ENCODE measurements around the gene IL4I1.

IL4I1 gene

GRCh38 chr19:49877879-49878743 is 18.6 kb downstream of the IL4I1 start:
- peak; percentile 99 for DNase-seq

GRCh38 chr19:49877020-49877878 is 19.4 kb downstream of the IL4I1 start, which contains the start of the genes AKT1S1 and TBC1D17:
Gene AKT1S1, minus strand, starts transcription at chr19:49877355. Its CDS starts 4,060 bp downstream, at chr19:49873295.
Gene TBC1D17, plus strand, starts transcription at chr19:49877702. Its CDS starts 22 bp downstream, at chr19:49877724.
- DNase-seq = peak; percentile 100

DNA sequence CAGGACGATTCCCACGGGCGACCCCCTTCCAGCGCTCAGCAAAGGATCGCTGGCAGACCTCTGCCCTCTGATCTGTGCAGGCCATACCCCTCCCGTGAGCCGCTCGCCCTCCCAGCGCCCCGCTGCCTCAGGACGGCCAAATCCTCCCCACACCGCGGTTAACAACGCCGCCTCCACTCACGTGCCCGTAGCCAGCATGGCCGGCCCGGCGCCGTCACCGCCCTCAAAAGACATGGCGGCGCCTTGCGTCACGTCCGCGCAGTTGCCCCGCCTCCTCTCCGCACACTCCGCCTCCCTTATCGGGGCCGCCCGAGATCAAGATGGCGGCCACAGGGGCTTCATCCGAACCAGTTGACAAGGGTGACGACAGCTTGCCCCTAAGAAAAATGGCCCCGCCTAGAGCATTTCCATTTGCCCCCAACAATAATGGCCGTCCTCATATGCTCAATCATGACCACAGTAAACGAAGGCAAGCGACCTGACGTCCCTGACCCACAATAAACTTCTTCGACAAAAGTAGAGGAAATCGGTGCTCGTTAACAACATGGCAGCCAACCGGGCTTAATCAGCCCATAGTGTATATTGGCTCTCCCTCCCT is 20.2 kb downstream of the IL4I1 start:
- DNase-seq = peak; percentile 99

DNA sequence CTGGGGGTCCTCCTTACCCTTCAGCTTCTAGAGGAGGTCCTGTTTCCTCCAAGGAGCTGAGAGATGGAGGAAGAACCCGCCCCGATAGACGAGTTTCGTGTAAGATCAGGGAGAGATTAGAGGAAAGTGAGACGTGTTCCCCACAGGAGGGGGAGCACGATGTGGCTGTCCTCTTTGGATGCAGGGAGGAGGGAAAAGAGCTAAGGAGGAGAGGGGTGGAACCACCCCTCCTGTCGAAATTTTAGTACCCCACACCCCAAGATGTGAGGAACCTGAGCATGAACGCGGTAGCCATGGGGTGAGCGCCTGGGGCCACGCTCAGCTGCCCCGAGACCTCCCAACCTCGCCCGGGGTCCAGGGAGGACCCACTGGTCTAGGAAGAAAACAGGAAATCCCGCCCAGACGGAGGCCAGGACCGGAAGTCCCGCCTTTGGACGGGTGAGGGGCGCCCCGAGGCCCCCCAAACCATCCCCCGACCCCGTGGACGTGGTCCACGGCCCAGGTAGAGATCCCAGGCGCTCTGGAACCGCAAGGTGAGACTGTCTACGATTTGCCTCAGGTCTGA is 20.7 kb downstream of the IL4I1 start:
- peak; percentile 81 for DNase-seq

- no peak for DNase-seq
Measured at GRCh38 chr19:49875177-49875576, 21.5 kb downstream of the IL4I1 start.

- peak; percentile 0 for DNase-seq
Measured at GRCh38 chr19:49874503-49875157, 22.1 kb downstream of the IL4I1 start.

- DNase-seq = no peak
Measured at GRCh38 chr19:49873834-49874233, 22.9 kb downstream of the IL4I1 start.

DNA sequence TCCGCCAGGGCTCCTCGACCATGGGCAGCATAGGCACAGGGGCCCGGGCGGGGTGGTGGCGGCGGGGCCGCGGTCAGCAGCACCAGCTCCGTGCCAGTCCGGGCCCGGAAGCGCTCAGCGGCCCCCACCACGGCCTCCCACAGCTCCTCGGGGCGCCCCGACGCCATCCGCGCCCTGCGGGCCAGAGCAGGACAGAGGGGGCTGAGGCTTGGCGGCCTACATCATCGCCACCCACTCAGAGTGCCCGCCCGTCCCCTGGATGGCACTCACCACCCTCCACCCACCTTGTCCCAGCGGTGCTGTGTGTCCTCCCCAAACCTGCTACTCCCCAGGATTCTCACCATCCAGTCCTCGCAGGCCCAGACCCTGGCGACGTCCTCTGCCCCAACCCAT is 23.6 kb downstream of the IL4I1 start:
- no peak for DNase-seq

DNA sequence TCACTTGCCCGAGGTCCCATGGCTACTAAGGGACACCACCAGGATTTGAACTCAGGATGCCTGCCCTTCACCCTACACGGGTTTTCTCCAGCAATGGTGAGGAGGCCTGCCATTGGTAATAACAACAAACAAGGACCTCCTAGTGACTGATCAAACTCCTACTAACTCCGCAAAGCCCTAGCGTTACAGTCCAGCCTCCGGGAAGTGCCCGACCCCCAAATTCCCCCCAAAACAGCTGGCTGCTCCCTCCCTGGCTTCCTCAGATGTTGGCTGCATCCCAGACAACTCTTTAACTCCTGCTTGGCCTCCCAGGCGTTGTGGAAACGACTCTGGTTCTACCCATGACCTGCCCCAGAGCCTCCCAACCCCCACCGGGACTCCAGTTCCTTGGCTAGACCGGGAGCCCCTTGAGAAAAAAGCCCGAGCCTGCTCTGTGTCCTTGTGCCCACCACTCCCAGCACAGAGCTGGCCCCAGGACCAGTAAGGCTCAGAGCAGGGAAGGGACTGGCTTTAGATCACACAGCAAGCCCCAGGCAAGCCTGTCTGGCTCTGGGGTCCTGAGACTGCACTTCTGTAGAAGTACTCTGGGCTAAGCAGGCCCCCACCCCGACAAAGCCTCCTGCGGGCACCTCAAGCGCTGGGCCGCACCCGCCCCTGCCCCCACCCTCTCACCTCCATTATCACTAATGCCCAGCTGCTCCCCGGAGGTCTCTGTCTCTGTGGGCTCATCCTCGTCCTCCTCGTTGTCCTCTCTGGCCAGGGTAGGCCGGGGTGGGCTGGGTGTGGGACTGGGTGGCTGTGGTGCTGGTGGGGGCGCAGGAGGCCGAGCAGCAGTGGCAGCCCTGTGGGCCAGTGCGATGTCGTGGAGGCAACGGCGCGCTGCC is 24.2 kb downstream of the IL4I1 start:
- DNase-seq = no peak

GRCh38 chr19:49871349-49871985 is 25.2 kb downstream of the IL4I1 start:
- DNase-seq = no peak

GRCh38 chr19:49870309-49870901 is 26.3 kb downstream of the IL4I1 start:
- no peak for DNase-seq

- peak; percentile 100 for DNase-seq
Measured at GRCh38 chr19:49869484-49870308, 27.0 kb downstream of the IL4I1 start.

DNA sequence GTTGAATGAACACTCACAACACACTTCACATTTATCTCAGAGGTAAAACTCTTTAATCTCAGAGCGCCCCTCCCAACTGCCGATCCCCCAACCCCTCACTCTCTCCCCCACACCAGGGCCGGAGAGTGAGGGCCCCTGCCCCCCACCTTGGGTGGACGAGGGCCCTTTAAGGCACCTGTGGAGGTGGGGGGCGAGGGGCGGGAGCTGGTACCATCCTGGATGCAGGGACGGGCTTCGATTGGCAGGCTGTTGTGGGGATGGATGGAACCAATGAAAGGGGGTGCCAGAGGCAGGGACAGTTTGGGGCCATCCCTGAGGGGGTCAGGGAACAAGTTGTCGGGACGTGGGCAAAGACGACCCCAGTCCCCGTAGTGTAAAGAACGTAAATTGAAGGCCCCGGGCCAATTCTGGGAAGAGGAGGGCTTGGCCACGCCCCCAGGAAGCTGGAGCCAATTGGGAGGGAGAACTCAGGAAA is 27.6 kb downstream of the IL4I1 start:
- DNase-seq = no peak

- DNase-seq = peak; percentile 97
Measured at GRCh38 chr19:49866933-49867782, 29.5 kb downstream of the IL4I1 start, which contains the start of gene PNKP. Gene PNKP, minus strand, starts transcription at chr19:49867576. Its CDS starts 372 bp downstream, at chr19:49867204.

DNA sequence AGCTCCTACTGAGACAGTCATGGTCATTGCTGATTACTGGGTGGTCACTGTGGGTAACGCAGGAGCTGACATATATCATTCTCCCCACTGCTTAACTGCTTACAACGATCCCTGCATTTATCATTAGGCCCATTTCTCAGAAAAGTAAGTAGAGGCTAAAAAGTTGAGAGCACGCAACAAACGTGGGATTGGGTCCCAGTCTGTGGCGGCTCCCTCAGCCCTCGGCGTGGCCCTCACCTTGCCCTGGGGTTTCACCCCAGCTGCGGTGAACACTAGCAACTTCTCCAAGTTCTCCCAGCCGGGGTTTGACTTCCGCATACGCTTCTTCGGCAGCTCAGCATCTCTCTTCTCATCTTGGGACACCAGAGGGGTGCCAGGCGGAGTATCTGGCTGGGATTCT is 31.8 kb downstream of the IL4I1 start:
- DNase-seq = no peak

DNA sequence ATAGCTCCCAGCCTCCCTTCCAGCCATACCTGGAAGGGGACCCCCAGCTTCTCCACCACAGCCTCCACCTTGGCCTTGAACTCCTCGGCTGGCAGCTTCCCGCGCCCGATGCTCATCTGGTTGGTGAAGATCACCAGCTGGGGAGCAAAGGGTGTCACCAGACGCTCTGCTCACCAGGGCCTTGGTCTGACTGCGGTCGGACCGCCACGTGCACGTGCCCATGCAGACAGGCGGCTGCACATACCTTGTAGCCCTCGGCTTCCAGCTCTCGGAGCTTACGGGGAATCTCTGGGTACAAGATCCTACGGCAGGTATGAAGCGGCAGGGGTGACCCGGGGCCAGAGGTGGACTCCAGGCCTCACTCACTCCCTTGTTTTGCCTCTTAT is 32.8 kb downstream of the IL4I1 start:
- no peak for DNase-seq

DNA sequence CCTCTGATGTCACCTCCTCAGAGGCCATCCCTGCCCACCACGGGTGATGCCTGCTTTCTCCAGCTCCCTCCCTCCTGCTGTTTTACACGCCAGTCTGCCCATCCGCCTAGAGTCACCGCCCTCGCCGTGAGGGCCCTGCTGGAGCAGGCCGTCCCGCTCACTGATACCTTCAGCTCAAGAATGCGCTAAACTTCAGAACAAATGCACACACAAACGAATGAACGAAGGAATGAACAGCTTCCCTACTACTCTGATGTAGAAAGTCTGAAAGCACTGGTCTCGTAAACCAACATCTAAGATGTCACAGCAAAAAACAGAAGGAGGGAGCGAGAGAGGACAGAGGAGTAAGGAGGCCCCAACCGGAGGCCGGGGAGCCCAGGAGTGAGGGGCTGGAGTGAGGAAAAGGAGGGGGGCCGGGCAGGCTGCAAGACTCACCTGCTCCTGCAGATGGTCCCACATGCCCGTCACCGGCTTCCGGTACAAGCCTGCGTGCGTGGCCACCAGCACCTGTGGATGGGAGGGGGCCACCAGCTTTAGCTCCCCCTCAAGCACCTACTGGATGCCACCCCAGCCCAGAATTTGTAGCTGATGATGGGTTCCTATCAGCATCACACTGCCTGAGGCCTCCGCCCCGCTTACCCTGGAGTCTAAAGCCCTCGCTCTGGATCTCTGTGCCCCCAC is 33.3 kb downstream of the IL4I1 start:
- DNase-seq = no peak

Data from hematopoietic multipotent progenitor cell treated with erythropoietin and hydrocortisone succinate and interleukin-3 and kit ligand, for 4 days (in vitro differentiated cells).